ENCODE measurements around the gene DUXB. TPM values are rescaled to one million over a fixed set of nuclear protein-coding genes. Genes with fewer than 3 reads are reported as not detected.

Gene DUXB
- total RNA-seq, 1 donor from 2014 or later, result not detected

DNA sequence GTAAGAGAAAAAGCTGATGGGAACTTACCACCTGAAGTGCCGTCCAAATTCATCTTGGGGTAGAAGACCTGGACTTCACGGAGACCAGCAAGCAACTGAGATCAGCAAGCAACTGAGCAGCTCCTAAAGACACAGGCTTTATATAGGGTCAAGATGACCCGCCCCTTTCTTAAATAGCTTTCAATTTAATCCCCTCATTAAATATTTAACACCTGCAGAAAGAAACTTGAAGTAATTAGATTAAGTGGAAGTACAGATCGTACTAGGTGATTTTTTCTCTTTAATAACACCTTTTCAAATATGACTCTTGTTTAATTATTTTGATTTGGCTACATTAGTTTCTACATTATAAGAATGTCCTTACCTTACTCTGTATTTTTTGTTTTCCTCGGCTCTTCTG lies 25.1 kb upstream of the DUXB start, which contains the start of gene CPHXL:
Gene CPHXL, minus strand, starts transcription at position 101 of the 400 bp plus-strand sequence. Its CDS starts 48 bp downstream, at position 53.
- H3K9ac ChIP-seq (ENCODE audit: low read depth in 1 of 3, low read length in 3 of 3), result no peak within 1 kb of the TSS
- no peaks in the 10 kb centered on the region for H3K27me3 ChIP-seq (ENCODE audit: control insufficient read depth in 3 of 3, insufficient read depth in 3 of 3, low read length in 3 of 3)
- H3K4me1 ChIP-seq (ENCODE audit: control insufficient read depth in 3 of 3, insufficient read depth in 3 of 3, low read length in 3 of 3), result no peaks in the 10 kb centered on the region
- no peak within 1 kb of the TSS for H3K4me3 ChIP-seq (ENCODE audit: low read length in 3 of 3)
- no peaks in the 10 kb centered on the region for H3K9me3 ChIP-seq (ENCODE audit: control insufficient read depth in 3 of 3, low read length in 3 of 3)
- H3K36me3 ChIP-seq (ENCODE audit: control insufficient read depth in 3 of 3, insufficient read depth in 3 of 3, low read length in 3 of 3), result no peaks in the 10 kb centered on the region
- no peak within 1 kb of the TSS for H3K27ac ChIP-seq (ENCODE audit: low read depth, low read length)

DNA sequence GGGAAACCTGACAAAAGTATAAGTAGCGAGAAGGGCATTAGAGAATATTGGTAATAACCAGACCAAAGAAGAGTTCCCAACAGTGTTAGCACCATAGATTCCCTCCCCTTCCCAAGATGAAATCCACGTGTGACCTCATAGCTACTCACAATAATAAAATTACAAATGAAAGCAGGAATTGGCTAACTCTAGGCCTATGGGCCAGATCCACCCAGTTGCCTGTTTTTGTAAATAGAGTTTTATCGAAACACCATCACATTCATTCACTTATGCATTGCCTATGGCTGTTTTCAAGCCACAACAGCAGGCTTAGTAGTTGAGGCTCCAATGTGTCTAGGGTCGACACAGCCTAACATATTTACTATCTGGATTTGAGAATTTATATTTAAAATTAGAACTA lies 17.2 kb upstream of the DUXB start:
- Histone ChIP-seq H3K4me1 (ENCODE audit: control insufficient read depth in 3 of 3, insufficient read depth in 3 of 3, low read length in 3 of 3) (no peaks in the 10 kb centered on the region), H3K4me3 (ENCODE audit: low read length in 3 of 3) (no peak overlapping the region), H3K27ac (ENCODE audit: low read depth, low read length) (no peak overlapping the region), H3K9me3 (ENCODE audit: control insufficient read depth in 3 of 3, low read length in 3 of 3) (no peaks in the 10 kb centered on the region), H3K27me3 (ENCODE audit: control insufficient read depth in 3 of 3, insufficient read depth in 3 of 3, low read length in 3 of 3) (no peaks in the 10 kb centered on the region), H3K36me3 (ENCODE audit: control insufficient read depth in 3 of 3, insufficient read depth in 3 of 3, low read length in 3 of 3) (no peaks in the 10 kb centered on the region), H3K9ac (ENCODE audit: low read depth in 1 of 3, low read length in 3 of 3) (no peak overlapping the region)

DNA sequence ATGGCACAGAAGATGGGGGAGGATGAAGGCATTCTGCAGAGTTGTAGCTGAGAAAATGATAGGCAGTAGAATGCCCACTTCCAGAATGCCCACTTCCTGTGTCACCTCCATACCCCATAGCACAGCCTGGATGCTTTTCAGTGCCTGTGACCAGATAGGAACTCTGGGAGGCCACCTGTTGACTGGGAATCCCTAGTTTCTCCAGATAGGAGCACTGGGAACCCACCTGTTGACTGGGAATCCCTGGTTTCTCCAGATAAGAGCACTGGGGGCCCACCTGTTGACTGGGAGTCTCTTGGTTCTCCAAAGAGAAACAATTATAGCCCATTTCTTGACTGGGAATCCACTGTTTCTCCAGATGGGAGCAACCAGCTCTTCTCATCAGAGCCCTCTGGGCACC lies 13.4 kb upstream of the DUXB start:
- H3K4me1 ChIP-seq (ENCODE audit: control insufficient read depth in 3 of 3, insufficient read depth in 3 of 3, low read length in 3 of 3), result no peaks in the 10 kb centered on the region
- no peaks in the 10 kb centered on the region for H3K9me3 ChIP-seq (ENCODE audit: control insufficient read depth in 3 of 3, low read length in 3 of 3)
- H3K27ac ChIP-seq (ENCODE audit: low read depth, low read length), result no peak overlapping the region
- H3K4me3 ChIP-seq (ENCODE audit: low read length in 3 of 3), result no peak overlapping the region
- no peaks in the 10 kb centered on the region for H3K27me3 ChIP-seq (ENCODE audit: control insufficient read depth in 3 of 3, insufficient read depth in 3 of 3, low read length in 3 of 3)
- no peak overlapping the region for H3K9ac ChIP-seq (ENCODE audit: low read depth in 1 of 3, low read length in 3 of 3)
- no peaks in the 10 kb centered on the region for H3K36me3 ChIP-seq (ENCODE audit: control insufficient read depth in 3 of 3, insufficient read depth in 3 of 3, low read length in 3 of 3)

DNA sequence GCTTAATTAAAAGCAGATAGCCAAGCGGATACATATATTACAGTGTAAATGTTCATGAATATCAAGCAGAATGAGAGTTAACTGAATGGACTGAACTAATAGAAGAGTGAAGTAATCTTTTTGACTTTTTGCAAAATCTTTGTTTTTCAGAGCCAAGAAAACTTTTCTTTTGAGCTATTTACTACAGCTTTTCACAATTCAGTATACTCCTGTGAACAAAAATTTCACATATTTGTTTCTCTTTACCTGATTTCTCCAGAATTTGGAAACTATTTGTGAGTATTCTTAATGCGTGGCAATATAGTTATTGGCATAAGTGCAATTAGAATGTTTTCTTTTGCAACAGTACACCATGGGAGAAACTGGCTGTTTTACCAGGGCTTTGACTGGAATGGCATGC lies 9.1 kb upstream of the DUXB start:
- H3K27ac ChIP-seq (ENCODE audit: low read depth, low read length), result no peak overlapping the region
- no peaks in the 10 kb centered on the region for H3K4me1 ChIP-seq (ENCODE audit: control insufficient read depth in 3 of 3, insufficient read depth in 3 of 3, low read length in 3 of 3)
- H3K27me3 ChIP-seq (ENCODE audit: control insufficient read depth in 3 of 3, insufficient read depth in 3 of 3, low read length in 3 of 3), result no peaks in the 10 kb centered on the region
- H3K4me3 ChIP-seq (ENCODE audit: low read length in 3 of 3), result no peak overlapping the region
- no peaks in the 10 kb centered on the region for H3K36me3 ChIP-seq (ENCODE audit: control insufficient read depth in 3 of 3, insufficient read depth in 3 of 3, low read length in 3 of 3)
- H3K9ac ChIP-seq (ENCODE audit: low read depth in 1 of 3, low read length in 3 of 3), result no peak overlapping the region
- H3K9me3 ChIP-seq (ENCODE audit: control insufficient read depth in 3 of 3, low read length in 3 of 3), result no peaks in the 10 kb centered on the region

DNA sequence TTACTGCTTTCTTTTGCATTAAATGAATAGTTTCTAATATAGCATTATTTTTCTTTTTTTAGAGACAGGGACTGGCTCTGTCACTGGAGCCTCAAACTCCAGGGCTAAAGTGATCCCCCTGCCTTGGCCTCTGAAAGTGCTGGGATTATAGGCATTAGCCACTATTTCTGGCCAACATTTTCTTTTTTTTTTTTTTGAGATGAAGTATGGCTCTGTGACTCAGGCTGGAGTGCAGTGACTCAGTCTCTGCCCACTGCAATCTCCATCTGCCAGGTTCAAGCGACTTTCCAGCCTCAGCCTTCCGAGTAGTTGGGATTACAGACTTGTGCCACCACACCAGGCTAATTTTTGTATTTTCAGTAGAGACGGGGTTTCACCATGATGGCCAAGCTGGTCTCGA lies 2.0 kb upstream of the DUXB start:
- H3K9me3 ChIP-seq (ENCODE audit: control insufficient read depth in 3 of 3, low read length in 3 of 3), result no peaks in the 10 kb centered on the region
- H3K27ac ChIP-seq (ENCODE audit: low read depth, low read length), result no peak overlapping the region
- no peak overlapping the region for H3K4me3 ChIP-seq (ENCODE audit: low read length in 3 of 3)
- H3K4me1 ChIP-seq (ENCODE audit: control insufficient read depth in 3 of 3, insufficient read depth in 3 of 3, low read length in 3 of 3), result no peaks in the 10 kb centered on the region
- H3K27me3 ChIP-seq (ENCODE audit: control insufficient read depth in 3 of 3, insufficient read depth in 3 of 3, low read length in 3 of 3), result no peaks in the 10 kb centered on the region
- H3K9ac ChIP-seq (ENCODE audit: low read depth in 1 of 3, low read length in 3 of 3), result no peak overlapping the region
- H3K36me3 ChIP-seq (ENCODE audit: control insufficient read depth in 3 of 3, insufficient read depth in 3 of 3, low read length in 3 of 3), result no peaks in the 10 kb centered on the region

DNA sequence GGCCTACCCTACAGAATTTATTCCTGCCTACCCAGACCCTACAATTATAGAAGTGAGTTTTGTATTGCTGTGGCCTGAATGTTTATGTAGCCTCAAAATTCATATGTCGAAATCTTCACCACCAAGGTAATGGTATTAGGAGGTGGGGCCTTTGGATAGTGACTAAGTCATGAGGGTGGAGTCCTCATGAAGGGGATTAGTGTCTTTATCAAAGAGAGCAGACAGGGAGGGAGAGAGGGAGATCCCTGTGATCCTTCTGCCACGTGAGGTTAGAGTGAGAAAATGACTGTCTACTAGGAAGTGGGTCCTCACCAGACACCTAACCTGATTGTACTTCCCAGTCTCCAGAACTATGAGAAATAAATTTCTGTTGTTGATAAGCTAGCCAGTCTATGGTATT lies 981 bp upstream of the DUXB start:
- Histone ChIP-seq H3K36me3 (ENCODE audit: control insufficient read depth in 3 of 3, insufficient read depth in 3 of 3, low read length in 3 of 3) (no peaks in the 10 kb centered on the region), H3K4me1 (ENCODE audit: control insufficient read depth in 3 of 3, insufficient read depth in 3 of 3, low read length in 3 of 3) (no peaks in the 10 kb centered on the region), H3K9me3 (ENCODE audit: control insufficient read depth in 3 of 3, low read length in 3 of 3) (no peaks in the 10 kb centered on the region), H3K27me3 (ENCODE audit: control insufficient read depth in 3 of 3, insufficient read depth in 3 of 3, low read length in 3 of 3) (no peaks in the 10 kb centered on the region), H3K4me3 (ENCODE audit: low read length in 3 of 3) (no peak overlapping the region), H3K27ac (ENCODE audit: low read depth, low read length) (no peak overlapping the region), H3K9ac (ENCODE audit: low read depth in 1 of 3, low read length in 3 of 3) (no peak overlapping the region)

DNA sequence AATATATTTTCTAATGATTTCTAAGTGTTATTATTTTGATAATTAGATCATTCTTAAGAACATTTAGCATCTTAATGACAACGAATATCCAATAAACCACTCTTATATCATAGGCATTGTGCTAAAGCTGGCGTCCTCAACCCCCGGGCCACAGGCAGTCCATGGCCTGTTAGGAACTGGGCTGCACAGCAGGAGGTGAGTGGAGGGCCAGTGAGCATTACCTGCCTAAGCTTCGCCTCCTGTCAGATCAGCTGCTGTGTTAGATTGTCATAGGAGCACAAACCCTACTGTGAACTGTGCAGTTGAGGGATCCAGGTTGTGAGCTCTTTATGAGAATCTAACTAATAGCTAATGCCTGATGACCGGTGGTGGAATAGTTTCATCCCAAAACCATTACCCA lies 3.7 kb downstream of the DUXB start:
- H3K27me3 ChIP-seq (ENCODE audit: control insufficient read depth in 3 of 3, insufficient read depth in 3 of 3, low read length in 3 of 3), result no peaks in the 10 kb centered on the region
- H3K27ac ChIP-seq (ENCODE audit: low read depth, low read length), result no peak overlapping the region
- H3K4me1 ChIP-seq (ENCODE audit: control insufficient read depth in 3 of 3, insufficient read depth in 3 of 3, low read length in 3 of 3), result no peaks in the 10 kb centered on the region
- no peak overlapping the region for H3K4me3 ChIP-seq (ENCODE audit: low read length in 3 of 3)
- H3K36me3 ChIP-seq (ENCODE audit: control insufficient read depth in 3 of 3, insufficient read depth in 3 of 3, low read length in 3 of 3), result no peaks in the 10 kb centered on the region
- no peak overlapping the region for H3K9ac ChIP-seq (ENCODE audit: low read depth in 1 of 3, low read length in 3 of 3)
- no peaks in the 10 kb centered on the region for H3K9me3 ChIP-seq (ENCODE audit: control insufficient read depth in 3 of 3, low read length in 3 of 3)

DNA sequence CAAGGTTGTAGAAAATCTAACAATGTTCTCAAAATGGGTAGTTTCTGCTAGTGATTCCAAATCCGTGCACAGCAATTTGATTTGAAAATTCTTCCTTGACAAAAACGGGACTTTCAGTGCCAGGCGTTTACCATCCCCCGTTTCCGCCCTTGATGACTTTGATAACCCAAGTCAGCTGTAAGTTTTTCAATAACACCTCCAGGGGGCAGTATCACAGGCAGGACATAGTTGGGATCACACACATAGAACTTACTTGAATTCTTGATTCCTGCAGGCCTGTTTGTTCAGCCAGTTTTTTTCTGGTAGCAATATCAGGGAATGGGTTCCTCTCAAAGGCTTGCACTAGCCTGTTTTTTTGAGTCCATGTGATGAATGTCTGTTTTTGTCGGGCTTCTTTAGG lies 5.6 kb downstream of the DUXB start:
- Histone ChIP-seq H3K4me1 (ENCODE audit: control insufficient read depth in 3 of 3, insufficient read depth in 3 of 3, low read length in 3 of 3) (no peaks in the 10 kb centered on the region), H3K36me3 (ENCODE audit: control insufficient read depth in 3 of 3, insufficient read depth in 3 of 3, low read length in 3 of 3) (no peaks in the 10 kb centered on the region)

DNA sequence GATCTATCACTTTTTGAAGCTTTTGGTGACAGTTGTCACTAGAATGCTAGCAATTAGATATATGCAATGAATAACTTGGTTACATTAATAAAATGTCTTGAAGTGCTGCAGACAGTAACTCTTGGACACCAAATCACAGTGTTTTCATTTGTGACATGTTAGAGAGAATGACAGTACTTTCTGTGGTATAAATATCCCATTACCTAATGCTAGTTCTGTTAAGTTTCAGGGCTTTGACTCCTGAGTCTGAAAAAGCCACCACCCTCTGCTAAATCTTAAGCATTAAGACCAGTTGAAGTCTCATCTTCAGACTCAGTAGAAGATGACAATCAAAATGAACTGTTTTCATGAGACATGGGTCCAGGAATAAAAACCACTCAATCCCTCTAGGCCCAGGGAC lies 13.9 kb downstream of the DUXB start:
- Histone ChIP-seq H3K36me3 (ENCODE audit: control insufficient read depth in 3 of 3, insufficient read depth in 3 of 3, low read length in 3 of 3) (no peaks in the 10 kb centered on the region), H3K9ac (ENCODE audit: low read depth in 1 of 3, low read length in 3 of 3) (no peak overlapping the region), H3K4me1 (ENCODE audit: control insufficient read depth in 3 of 3, insufficient read depth in 3 of 3, low read length in 3 of 3) (peaks cover 0 to 3% (median 0%) of the 10 kb centered on the region in 3 donors), H3K9me3 (ENCODE audit: control insufficient read depth in 3 of 3, low read length in 3 of 3) (no peaks in the 10 kb centered on the region), H3K27ac (ENCODE audit: low read depth, low read length) (no peak overlapping the region), H3K27me3 (ENCODE audit: control insufficient read depth in 3 of 3, insufficient read depth in 3 of 3, low read length in 3 of 3) (no peaks in the 10 kb centered on the region), H3K4me3 (ENCODE audit: low read length in 3 of 3) (no peak overlapping the region)

More for the DNA sequence above, 5.6 kb downstream of the DUXB start:
- Histone ChIP-seq H3K27me3 (ENCODE audit: control insufficient read depth in 3 of 3, insufficient read depth in 3 of 3, low read length in 3 of 3) (no peaks in the 10 kb centered on the region), H3K9ac (ENCODE audit: low read depth in 1 of 3, low read length in 3 of 3) (no peak overlapping the region), H3K9me3 (ENCODE audit: control insufficient read depth in 3 of 3, low read length in 3 of 3) (no peaks in the 10 kb centered on the region), H3K4me3 (ENCODE audit: low read length in 3 of 3) (no peak overlapping the region), H3K27ac (ENCODE audit: low read depth, low read length) (no peak overlapping the region)

DNA sequence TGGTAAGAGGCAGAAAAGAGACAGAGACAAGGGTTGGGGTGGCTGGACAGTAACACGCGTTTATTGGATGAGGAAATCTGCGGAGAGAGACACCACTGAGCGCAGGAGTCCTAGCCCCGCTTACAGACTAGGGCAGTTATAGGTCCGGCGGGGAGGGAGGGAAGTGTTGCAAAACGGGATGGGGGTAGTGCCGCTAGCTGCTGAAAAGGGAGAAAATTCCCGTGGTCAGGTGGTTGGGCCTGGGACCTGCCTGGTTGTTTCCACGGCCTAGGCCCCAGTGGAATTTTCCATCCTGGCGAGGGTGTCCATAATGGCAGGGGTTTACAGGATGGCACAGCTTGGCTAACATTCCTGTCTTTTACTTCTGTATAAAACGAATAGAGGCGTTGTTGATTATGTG lies 19.0 kb downstream of the DUXB start:
- Histone ChIP-seq H3K27ac (ENCODE audit: low read depth, low read length) (no peak overlapping the region), H3K9me3 (ENCODE audit: control insufficient read depth in 3 of 3, low read length in 3 of 3) (no peaks in the 10 kb centered on the region), H3K4me1 (ENCODE audit: control insufficient read depth in 3 of 3, insufficient read depth in 3 of 3, low read length in 3 of 3) (peaks cover 0 to under 1% (median 0%) of the 10 kb centered on the region in 3 donors), H3K36me3 (ENCODE audit: control insufficient read depth in 3 of 3, insufficient read depth in 3 of 3, low read length in 3 of 3) (no peaks in the 10 kb centered on the region), H3K4me3 (ENCODE audit: low read length in 3 of 3) (no peak overlapping the region), H3K9ac (ENCODE audit: low read depth in 1 of 3, low read length in 3 of 3) (no peak overlapping the region), H3K27me3 (ENCODE audit: control insufficient read depth in 3 of 3, insufficient read depth in 3 of 3, low read length in 3 of 3) (no peaks in the 10 kb centered on the region)

DNA sequence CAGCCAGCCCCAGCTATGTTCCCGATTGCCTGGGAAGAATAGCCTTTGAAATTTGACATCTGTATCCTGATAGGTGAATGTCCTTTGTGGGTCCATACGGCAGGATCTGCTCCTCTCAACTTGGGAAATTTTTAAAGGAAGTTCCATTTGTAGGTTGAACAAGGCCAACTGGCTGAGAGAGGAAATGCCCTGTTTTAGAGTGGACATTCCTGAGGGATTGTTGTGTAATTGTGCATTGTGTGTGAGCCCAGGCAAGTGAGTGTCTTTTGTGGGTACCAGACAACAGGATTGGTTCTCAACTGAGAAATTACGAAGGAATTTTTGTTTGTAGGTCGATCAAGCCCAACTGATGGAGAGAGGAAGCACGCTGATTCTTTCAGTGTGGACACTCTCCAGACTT lies 21.9 kb downstream of the DUXB start:
- Histone ChIP-seq H3K27me3 (ENCODE audit: control insufficient read depth in 3 of 3, insufficient read depth in 3 of 3, low read length in 3 of 3) (no peaks in the 10 kb centered on the region), H3K9ac (ENCODE audit: low read depth in 1 of 3, low read length in 3 of 3) (no peak overlapping the region), H3K36me3 (ENCODE audit: control insufficient read depth in 3 of 3, insufficient read depth in 3 of 3, low read length in 3 of 3) (no peaks in the 10 kb centered on the region), H3K9me3 (ENCODE audit: control insufficient read depth in 3 of 3, low read length in 3 of 3) (no peaks in the 10 kb centered on the region), H3K4me1 (ENCODE audit: control insufficient read depth in 3 of 3, insufficient read depth in 3 of 3, low read length in 3 of 3) (no peaks in the 10 kb centered on the region), H3K27ac (ENCODE audit: low read depth, low read length) (no peak overlapping the region), H3K4me3 (ENCODE audit: low read length in 3 of 3) (no peak overlapping the region)
